ENCODE data around the gene DMWD. TPM values are rescaled to one million over a fixed set of nuclear protein-coding genes. Genes with fewer than 3 reads are reported as not detected.

DMWD gene
- total RNA-seq, 2 experiments from 2014 or later, result 47.0 to 47.9 TPM

- CTCF ChIA-PET, result interaction anchor here (1.3 to 2.4 kb wide), 4 partner anchors 24 to 89 kb away, joined by 4 to 7 read pairs (median 5); partner anchors contain the start of gene SIX5
- H3K9me3 Mint-ChIP-seq (ENCODE audit: low read depth), result no peaks in the 10 kb centered on the region
- H3K27me3 Mint-ChIP-seq, result no peaks in the 10 kb centered on the region
Measured at GRCh38 chr19:45823182-45823581, 30.5 kb upstream of the DMWD start.

GRCh38 chr19:45822716-45823115, 30.1 kb upstream of the DMWD start:
- Mint-ChIP-seq H3K27me3 (no peaks in the 10 kb centered on the region), H3K9me3 (ENCODE audit: low read depth) (no peaks in the 10 kb centered on the region), H3K4me3 (no peak overlapping the region), H3K4me1 (no peaks in the 10 kb centered on the region), H3K27ac (no peak overlapping the region), H3K36me3 (peaks cover 7% of the 10 kb centered on the region)
- ATAC-seq (no peak), DNase-seq (no peak)
- CTCF ChIA-PET, result interaction anchor here (1.0 to 2.4 kb wide), 4 partner anchors 23 to 130 kb away, joined by 3 to 7 read pairs (median 4); partner anchors contain the start of gene QPCTL

More at GRCh38 chr19:45823182-45823581, 30.5 kb upstream of the DMWD start:
- Mint-ChIP-seq H3K4me3 (no peak overlapping the region), H3K36me3 (peaks cover 9% of the 10 kb centered on the region), H3K4me1 (no peaks in the 10 kb centered on the region), H3K27ac (no peak overlapping the region)
- DNase-seq, result no peak
- no peak for ATAC-seq

DNA sequence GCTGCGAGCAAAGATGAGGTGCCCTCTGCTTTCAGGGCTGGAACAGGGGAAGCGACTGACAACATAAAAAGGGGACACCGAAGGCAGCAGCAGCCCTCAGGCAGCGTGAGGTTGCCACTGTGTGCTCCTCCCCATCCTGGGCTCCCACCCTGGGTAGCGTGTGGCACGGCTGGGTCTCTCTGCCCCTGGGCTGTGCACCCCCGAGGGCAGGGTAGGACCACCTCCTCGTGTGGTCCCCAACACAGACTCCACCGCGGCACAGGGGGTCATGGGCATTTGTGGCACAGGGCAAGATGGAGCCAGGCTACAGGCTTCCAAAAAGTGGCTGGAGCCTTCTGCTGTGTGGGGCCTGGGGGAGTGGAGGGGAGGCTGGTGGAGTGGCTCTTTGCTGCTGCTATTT, 28.9 kb upstream of the DMWD start:
- Mint-ChIP-seq H3K36me3 (peaks cover 5% of the 10 kb centered on the region), H3K9me3 (ENCODE audit: low read depth) (no peaks in the 10 kb centered on the region), H3K27me3 (no peaks in the 10 kb centered on the region), H3K4me3 (no peak overlapping the region), H3K27ac (peak overlapping the region; percentile 3), H3K4me1 (peaks cover 6% of the 10 kb centered on the region)
- ATAC-seq, result no peak
- no peak for DNase-seq
- CTCF ChIA-PET, result interaction anchor here (1.6 kb wide), 1 partner anchor 61 kb away, joined by 4 read pairs; no protein-coding TSS in a partner anchor

DNA sequence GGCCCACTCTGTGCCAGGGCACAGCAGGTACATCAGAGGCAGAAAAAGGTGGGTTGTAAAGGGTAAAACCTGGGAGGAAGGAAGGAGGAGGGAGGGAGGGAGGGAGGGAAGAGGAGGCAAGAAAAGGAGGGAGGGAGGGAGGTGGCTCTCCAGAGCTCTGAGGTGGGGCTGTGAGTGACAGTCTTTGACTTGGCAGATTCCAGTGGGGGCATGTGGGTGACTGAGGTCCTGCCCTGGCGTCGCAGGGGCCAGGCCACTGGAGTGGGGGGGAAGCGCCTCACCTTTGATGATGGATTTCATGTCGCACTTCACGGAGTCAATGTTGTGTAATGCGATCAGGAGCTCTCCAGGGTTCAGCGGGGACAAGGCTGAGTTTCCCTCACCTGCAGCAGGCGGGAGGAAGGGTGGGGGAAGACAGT, 28.5 kb upstream of the DMWD start:
- H3K4me1 Mint-ChIP-seq, result peaks cover 6% of the 10 kb centered on the region
- no peaks in the 10 kb centered on the region for H3K9me3 Mint-ChIP-seq (ENCODE audit: low read depth)
- ATAC-seq, result no peak
- no peaks in the 10 kb centered on the region for H3K27me3 Mint-ChIP-seq
- H3K27ac Mint-ChIP-seq, result peak overlapping the region; percentile 3
- CTCF ChIA-PET, result interaction anchor here (0.9 to 1.2 kb wide), 2 partner anchors 24 to 61 kb away, joined by 3 to 4 read pairs; no protein-coding TSS in a partner anchor
- peaks cover 5% of the 10 kb centered on the region for H3K36me3 Mint-ChIP-seq
- no peak for DNase-seq
- no peak overlapping the region for H3K4me3 Mint-ChIP-seq

DNA sequence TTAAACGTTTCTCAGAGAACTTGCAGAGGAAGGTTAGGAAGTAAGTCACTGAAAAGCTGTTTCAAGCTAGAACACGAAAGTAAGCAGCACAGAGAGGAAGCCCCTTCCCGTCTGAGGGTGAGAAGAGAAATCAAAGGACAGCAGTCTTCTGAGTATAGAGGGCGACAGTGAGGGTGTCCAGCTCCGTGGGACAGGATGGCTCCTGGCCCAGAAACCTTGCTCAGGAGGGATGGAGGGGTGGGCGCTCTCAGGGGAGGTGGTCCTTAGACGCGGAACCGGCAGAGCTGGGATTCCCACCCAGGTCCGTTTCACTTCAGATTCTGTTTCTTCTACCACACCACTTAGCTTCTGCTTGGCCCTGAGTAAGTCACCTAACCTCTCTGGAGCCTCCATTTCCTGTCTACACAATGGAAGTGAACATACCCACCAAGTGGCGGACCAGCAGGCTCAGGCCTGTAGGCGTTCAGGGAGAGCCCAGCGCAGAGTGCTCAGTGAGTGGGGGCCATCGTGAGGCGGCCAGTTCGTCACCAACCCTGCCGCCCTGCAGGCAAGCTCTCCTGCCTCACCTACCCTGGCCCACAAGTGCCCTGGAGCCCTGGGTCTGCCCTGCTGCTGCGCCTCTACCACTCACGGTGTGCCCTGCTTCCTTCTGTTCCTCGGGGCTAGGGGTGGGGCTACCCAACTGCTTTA, 27.9 kb upstream of the DMWD start:
- no peaks in the 10 kb centered on the region for H3K9me3 Mint-ChIP-seq (ENCODE audit: low read depth)
- no peak overlapping the region for H3K4me3 Mint-ChIP-seq
- H3K27ac Mint-ChIP-seq, result no peak overlapping the region
- peaks cover 6% of the 10 kb centered on the region for H3K4me1 Mint-ChIP-seq
- peaks cover 5% of the 10 kb centered on the region for H3K36me3 Mint-ChIP-seq
- CTCF ChIA-PET, result interaction anchor here (0.6 to 1.2 kb wide), 3 partner anchors 24 to 62 kb away, joined by 3 to 4 read pairs (median 4); no protein-coding TSS in a partner anchor
- no peak for DNase-seq
- H3K27me3 Mint-ChIP-seq, result no peaks in the 10 kb centered on the region
- no peak for ATAC-seq

DNA sequence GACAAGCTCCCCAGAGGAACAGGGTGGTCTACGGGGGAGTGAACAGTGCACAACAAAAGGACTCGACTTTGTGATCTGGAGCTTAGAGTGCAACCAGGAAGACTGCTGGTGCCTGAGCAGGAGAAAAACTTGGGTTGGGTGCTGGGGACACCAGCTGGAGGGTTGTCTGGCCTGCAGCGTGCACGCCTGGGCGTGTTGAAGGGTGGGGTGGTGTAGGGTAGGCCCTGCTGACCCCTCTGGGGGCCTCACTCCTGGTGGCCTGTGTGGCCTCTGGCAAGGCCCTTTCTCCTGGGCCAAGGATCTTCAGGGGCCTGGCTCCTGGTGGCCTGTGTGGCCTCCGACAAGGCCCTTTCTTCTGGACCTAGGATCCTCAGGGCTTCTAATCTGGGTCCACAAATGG, 27.1 kb upstream of the DMWD start:
- CTCF ChIA-PET, result interaction anchor here (0.7 kb wide), 1 partner anchor 562 kb away, joined by 3 read pairs; no protein-coding TSS in a partner anchor
- no peak overlapping the region for H3K27ac Mint-ChIP-seq
- H3K9me3 Mint-ChIP-seq (ENCODE audit: low read depth), result no peaks in the 10 kb centered on the region
- peaks cover 6% of the 10 kb centered on the region for H3K4me1 Mint-ChIP-seq
- H3K4me3 Mint-ChIP-seq, result no peak overlapping the region
- H3K36me3 Mint-ChIP-seq, result peaks cover 5% of the 10 kb centered on the region
- ATAC-seq, result no peak
- no peak for DNase-seq
- no peaks in the 10 kb centered on the region for H3K27me3 Mint-ChIP-seq

- Mint-ChIP-seq H3K4me1 (peaks cover 6% of the 10 kb centered on the region), H3K9me3 (ENCODE audit: low read depth) (no peaks in the 10 kb centered on the region), H3K4me3 (no peak overlapping the region), H3K27ac (no peak overlapping the region), H3K36me3 (no peaks in the 10 kb centered on the region), H3K27me3 (no peaks in the 10 kb centered on the region)
- DNase-seq, result no peak
- CTCF ChIA-PET, result interaction anchor here (0.9 to 3.8 kb wide), 26 partner anchors 9 to 199 kb away, joined by 3 to 68 read pairs (median 5); partner anchors contain the start of genes CCDC61, DMPK, DMWD and IRF2BP1
- peak; percentile 12 for ATAC-seq
Measured at GRCh38 chr19:45817725-45818301, 25.2 kb upstream of the DMWD start.

DNA sequence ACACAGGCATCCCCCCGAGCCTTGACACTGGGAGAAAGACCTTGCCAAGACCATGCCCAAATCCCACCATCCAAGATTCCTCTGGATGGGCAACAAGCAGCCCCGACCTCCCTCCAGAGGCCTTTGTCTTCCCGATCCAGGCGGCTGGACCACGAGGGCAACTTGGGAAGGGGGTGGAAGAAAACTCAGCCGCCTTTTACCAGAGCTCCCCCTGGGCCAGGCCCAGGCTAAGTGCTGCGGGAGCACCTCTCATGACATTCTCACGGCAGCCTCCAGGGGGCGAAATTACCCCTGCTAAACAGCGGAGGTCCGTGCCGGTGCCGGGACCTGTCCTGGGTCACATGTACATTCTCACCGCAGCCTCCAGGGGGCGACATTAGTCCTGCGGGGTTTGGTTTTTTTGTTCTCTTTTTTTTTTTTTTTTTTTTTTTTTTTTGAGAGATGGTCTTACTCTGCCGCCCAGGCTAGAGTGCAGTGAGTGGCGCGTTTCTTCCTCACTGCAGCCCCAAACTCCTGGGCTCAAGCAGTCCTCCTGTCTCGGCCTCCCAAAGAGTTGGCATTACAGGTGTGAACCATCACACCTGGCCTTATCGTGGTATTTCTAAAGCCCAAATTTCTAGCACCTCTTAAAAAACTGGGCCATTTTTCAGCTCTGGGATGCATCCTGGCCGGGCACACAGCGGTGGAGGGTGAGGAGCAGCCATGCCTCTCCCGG, 24.5 kb upstream of the DMWD start:
- ATAC-seq (peak; percentile 98), DNase-seq (peak; percentile 97)
- Mint-ChIP-seq H3K4me1 (peaks cover 6% of the 10 kb centered on the region), H3K9me3 (ENCODE audit: low read depth) (no peaks in the 10 kb centered on the region), H3K27me3 (no peaks in the 10 kb centered on the region), H3K27ac (no peak overlapping the region), H3K4me3 (no peak overlapping the region), H3K36me3 (no peaks in the 10 kb centered on the region)
- CTCF ChIA-PET, result interaction anchor here (0.5 to 3.8 kb wide), 65 partner anchors 9 to 464 kb away, joined by 3 to 68 read pairs (median 4); partner anchors contain the start of genes CCDC61, DMPK, DMWD and FBXO46

GRCh38 chr19:45816236-45817009, 23.8 kb upstream of the DMWD start:
- H3K4me3 Mint-ChIP-seq, result no peak overlapping the region
- CTCF ChIA-PET, result interaction anchor here (0.5 to 3.8 kb wide), 62 partner anchors 9 to 464 kb away, joined by 3 to 68 read pairs (median 5); partner anchors contain the start of genes CCDC61, DMPK, DMWD and FBXO46
- H3K4me1 Mint-ChIP-seq, result peaks cover 6% of the 10 kb centered on the region
- no peaks in the 10 kb centered on the region for H3K36me3 Mint-ChIP-seq
- no peaks in the 10 kb centered on the region for H3K27me3 Mint-ChIP-seq
- no peaks in the 10 kb centered on the region for H3K9me3 Mint-ChIP-seq (ENCODE audit: low read depth)
- ATAC-seq, result no peak
- no peak for DNase-seq
- H3K27ac Mint-ChIP-seq, result no peak overlapping the region

DNA sequence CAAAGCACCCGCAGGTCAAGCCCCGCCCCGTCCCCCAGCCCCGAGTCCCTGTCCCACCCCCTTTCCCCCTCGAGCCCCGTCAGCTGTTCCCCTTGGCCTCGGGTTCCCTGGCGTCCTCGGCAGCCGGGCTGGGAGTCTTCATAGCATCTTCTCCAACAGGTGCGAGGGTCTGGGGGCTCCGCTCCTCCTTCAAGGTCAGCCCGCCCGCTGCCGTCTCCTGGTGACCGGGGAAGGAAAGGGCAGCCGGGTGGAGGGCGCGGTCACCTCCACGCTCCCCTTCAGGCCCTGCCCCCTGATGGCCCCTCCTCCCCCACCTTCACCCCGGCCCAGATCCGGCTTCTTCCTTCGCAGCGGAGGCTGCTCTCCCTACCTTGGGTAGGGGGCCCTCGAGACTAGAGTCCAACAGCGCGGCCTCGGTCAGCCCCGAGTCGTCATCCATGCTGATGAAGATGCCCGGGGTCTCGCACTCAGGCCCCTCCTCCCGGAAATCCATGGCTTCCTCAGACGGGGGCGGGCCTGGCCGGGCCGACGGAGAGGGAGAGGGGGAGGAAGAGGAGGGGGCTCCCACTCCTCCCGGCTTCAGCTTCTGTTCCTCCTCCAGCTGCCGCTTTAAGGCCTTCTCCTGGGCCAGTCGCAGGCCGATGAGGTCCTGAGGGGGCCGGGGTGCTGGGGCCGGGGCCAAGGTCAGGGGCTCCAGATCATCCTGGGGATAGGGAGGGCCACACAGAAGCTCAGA, 23.0 kb upstream of the DMWD start:
- ATAC-seq (no peak), DNase-seq (no peak)
- Mint-ChIP-seq H3K27ac (no peak overlapping the region), H3K4me1 (peaks cover 7% of the 10 kb centered on the region), H3K4me3 (no peak overlapping the region), H3K36me3 (no peaks in the 10 kb centered on the region), H3K27me3 (no peaks in the 10 kb centered on the region), H3K9me3 (ENCODE audit: low read depth) (no peaks in the 10 kb centered on the region)
- CTCF ChIA-PET, result interaction anchor here (1.3 to 3.8 kb wide), 5 partner anchors 11 to 68 kb away, joined by 16 to 68 read pairs (median 27); partner anchors contain the start of genes IRF2BP1 and SIX5

- Mint-ChIP-seq H3K27me3 (no peaks in the 10 kb centered on the region), H3K9me3 (ENCODE audit: low read depth) (no peaks in the 10 kb centered on the region), H3K4me3 (no peak within 1 kb of the TSS), H3K27ac (no peak within 1 kb of the TSS), H3K4me1 (peaks cover 13% of the 10 kb centered on the region), H3K36me3 (no peaks in the 10 kb centered on the region)
- ATAC-seq (no peak), DNase-seq (no peak)
- CTCF ChIA-PET, result interaction anchor here (1.2 to 6.6 kb wide), 3 partner anchors 16 to 71 kb away, joined by 3 to 36 read pairs (median 21); partner anchors contain the start of genes IRF2BP1 and SIX5
Measured at GRCh38 chr19:45814851-45815480, 22.3 kb upstream of the DMWD start, which contains the start of gene RSPH6A. Gene RSPH6A, minus strand, starts transcription at chr19:45815308. Its CDS starts 132 bp downstream, at chr19:45815176.
